ENCODE data around the gene PCYT1A.
"Not testable (repeated sequence)": the region's sequence is repeated elsewhere in the genome, so short reads cannot be mapped to it uniquely, and the experiment has no call there.

Gene PCYT1A

GRCh38 chr3:196217307-196218154 lies 70.0 kb downstream of the PCYT1A start:
- no peak overlapping the region for H3K27ac ChIP-seq
- TF ChIP-seq CTCF (conservative IDR thresholded peaks at IDR 0.05): no peak

GRCh38 chr3:196216681-196217211 lies 70.8 kb downstream of the PCYT1A start:
- peak overlapping the region; percentile 44; the same call in 1 of the 2 replicates for H3K27ac ChIP-seq
- no peak for TF ChIP-seq CTCF (conservative IDR thresholded peaks at IDR 0.05)

- TF ChIP-seq CTCF (conservative IDR thresholded peaks at IDR 0.05): no peak
- H3K27ac ChIP-seq: peak within 1 kb of the TSS; percentile 44
These were observed 71.4 kb downstream of the PCYT1A start, which contains the start of gene SLC51A for GRCh38 chr3:196216089-196216564. TSS of gene SLC51A (plus strand) at chr3:196216534. CDS start at chr3:196216713, 179 bp downstream.

- no peak for TF ChIP-seq CTCF (conservative IDR thresholded peaks at IDR 0.05)
- peak overlapping the region; percentile 44 for H3K27ac ChIP-seq
These were observed 72.0 kb downstream of the PCYT1A start for GRCh38 chr3:196215493-196216020.

- peak overlapping the region; percentile 44; the same call in 1 of the 2 replicates for H3K27ac ChIP-seq
- no peak for TF ChIP-seq CTCF (conservative IDR thresholded peaks at IDR 0.05)
These were observed 72.6 kb downstream of the PCYT1A start for GRCh38 chr3:196214783-196215441.

- TF ChIP-seq CTCF (conservative IDR thresholded peaks at IDR 0.05): no peak
- no peak within 1 kb of the TSS for H3K27ac ChIP-seq
These were observed 76.6 kb downstream of the PCYT1A start, which contains the start of gene ZDHHC19 for GRCh38 chr3:196210673-196211556. TSS of gene ZDHHC19 (minus strand) at chr3:196211400. CDS start at chr3:196211315, 85 bp downstream.

GRCh38 chr3:196209944-196210672 lies 77.4 kb downstream of the PCYT1A start:
- not testable (repeated sequence) for H3K27ac ChIP-seq
